ENCODE measurements around the gene TNRC6A.
"Not testable (repeated sequence)": the region's sequence is repeated elsewhere in the genome, so short reads cannot be mapped to it uniquely, and the experiment has no call there.

The TNRC6A gene

DNA sequence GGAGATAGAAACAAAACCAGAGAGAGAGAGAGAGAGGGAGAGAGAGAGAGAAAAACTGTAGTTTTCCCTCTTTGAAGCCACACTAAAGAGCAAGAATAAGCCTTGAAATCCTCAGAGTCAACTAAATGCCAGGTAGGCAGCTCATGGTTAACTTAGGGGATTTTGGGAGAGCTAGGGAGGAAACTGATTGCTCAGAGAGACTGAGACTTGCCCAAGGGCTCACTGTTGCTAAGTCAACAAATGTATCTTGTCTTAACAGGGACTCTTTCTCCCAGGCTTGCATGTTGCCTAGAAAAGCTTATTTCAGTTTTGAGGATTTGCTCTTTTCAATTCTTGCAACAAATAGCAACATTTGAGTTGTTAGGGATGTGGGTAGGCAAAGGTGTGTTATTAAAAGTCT lies 111.8 kb downstream of the TNRC6A start:
- H3K4me3 ChIP-seq (ENCODE audit: low read depth, low read length), result no peak overlapping the region

DNA sequence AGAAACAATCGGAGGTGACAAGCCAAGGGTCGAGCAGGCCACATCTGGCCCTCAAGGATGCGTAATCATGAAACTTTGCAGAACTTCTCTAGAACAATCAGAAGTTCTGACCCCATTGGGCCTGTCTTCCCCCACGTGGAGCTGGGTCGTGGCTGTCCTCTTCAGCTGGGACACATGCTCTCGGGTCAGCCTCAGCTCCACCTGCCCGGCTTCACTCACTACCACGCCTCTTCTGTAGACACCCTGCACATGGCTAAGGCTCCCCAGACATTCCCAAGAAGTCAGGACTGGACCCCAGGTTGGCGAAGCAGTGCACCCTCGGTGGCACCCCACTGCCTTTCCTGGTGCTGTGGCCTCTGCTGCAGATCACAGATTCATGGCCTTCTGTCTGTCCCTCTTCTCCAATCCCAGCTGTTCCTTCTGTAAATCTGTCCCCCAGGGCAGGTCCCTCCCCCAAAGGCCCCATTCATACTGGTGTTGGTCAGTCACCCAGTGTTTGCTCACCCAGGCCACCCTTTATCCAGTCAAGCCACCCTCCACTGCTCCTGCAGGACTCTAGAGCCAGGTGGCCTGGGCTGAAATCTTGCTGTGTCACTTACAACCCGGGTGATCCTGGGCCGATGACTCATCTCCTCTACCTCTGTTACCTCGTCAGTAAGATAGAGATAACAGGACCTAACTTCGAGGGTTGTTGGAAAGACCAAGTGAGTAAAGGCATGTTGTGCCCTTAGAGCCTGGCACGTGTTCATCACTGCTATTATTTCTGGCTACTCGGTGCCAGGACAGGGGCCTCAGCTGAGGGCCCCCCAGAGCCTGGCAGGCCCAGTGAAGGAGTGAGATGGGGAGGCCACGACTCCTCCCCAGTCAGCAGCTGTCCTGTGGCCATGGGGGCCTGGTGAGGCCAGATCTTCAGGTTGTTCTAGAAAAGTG lies 114.9 kb downstream of the TNRC6A start:
- no peak overlapping the region for H3K4me3 ChIP-seq (ENCODE audit: low read depth, low read length)

GRCh38 chr16:24845031-24845365 lies 115.5 kb downstream of the TNRC6A start:
- H3K4me3 ChIP-seq (ENCODE audit: low read depth, low read length), result not testable (repeated sequence)

DNA sequence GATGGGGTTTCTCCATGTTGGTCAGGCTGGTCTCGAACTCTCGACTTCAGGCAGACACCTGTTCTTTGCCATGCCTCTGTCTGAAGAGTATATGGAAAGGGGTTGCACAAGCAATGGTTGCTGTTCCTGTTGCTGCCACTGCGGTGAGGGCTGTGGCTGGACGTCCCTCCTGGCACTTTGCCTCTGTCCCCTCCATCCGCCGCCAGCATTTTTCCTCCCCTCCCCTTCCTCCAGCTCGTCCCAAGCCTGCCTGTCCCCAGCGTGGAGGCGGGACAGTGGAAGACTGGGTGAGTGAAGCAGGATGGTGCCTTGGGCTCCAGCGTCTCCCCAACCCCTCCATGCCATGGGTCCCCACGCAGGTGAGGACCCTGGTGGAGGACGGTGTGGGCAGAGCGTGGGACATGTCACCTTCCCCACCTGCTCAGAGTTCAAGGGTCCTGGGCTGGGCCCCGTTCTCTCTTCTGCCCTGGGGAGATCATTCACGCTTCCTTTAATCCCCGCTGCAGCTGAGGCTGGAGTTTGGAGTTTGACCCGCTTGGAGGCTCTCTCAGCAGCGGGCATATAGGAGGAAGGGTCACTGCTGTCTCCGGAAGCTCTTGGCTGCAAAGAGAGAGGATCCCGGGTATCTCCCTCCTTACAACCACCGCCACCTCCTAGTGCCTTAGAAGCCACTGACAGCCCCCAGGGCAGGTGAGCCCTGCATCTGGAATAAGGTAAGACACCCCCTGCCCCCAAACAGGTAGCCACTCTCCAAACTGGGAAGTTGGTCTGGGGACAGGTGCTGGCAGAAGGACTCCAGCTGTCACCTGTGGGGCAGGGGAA lies 116.5 kb downstream of the TNRC6A start, which contains the start of gene SLC5A11:
Gene SLC5A11, plus strand, starts transcription at position 238 of the 822 bp plus-strand sequence. CDS start 12,681 bp downstream, outside the sequence.
- no peak within 1 kb of the TSS for H3K4me3 ChIP-seq (ENCODE audit: low read depth, low read length)

GRCh38 chr16:24846548-24847357 lies 117.3 kb downstream of the TNRC6A start:
- H3K4me3 ChIP-seq (ENCODE audit: low read depth, low read length), result no peak overlapping the region

DNA sequence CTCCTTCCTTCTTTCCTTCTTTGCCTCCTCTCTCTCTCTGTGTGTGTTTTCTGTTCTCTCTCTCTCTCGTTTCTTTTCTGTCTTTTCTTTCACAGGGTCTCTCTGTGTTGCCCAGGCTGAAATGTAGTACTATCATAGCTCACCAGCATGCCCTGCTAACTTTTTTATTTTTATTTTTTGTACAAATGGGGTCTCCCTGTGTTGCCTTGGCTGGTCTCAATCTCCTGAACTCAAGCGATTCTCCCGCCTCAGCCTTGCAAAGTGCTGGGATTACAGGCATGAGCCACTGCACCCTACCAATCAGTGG lies 117.9 kb downstream of the TNRC6A start:
- H3K4me3 ChIP-seq (ENCODE audit: low read depth, low read length), result no peak overlapping the region

DNA sequence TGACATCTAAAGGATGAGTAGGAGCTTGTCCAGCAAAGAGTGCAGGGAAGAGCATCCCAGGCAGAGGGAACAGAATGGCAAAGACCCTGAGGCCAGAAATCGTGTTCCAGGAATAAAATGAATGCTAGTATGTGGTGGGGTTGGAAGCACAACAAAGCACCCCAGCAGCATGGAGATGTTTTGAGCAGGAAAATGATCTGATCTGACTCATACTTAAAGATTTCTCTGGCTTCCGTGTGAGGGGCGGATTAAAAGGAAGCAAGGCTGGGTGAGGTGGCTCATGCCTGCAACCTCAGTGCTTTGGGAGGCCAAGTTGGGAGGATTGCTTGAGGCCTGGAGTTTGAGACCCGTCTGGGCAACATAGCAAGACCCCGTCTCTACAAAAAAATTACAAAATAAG lies 118.6 kb downstream of the TNRC6A start:
- H3K4me3 ChIP-seq (ENCODE audit: low read depth, low read length), result no peak overlapping the region

DNA sequence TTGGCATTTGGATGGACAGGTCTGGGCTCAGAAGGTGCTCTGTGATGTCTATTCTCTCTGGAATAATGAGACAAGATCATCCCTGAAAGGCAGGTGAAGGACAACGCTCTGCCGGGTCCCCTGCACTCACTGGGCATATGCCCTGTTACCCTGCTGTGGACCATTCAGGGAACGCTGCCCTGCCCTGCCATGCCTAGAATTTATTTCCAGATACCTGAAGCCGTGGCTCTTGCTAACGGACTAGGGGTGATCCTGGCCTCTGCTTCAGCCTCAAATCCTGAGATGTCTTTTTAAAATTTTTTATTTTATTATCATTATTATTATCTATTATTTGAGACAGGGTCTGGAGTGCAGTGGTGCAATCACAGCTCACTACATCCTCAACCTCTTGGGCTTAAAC lies 120.2 kb downstream of the TNRC6A start:
- H3K4me3 ChIP-seq (ENCODE audit: low read depth, low read length), result no peak overlapping the region

GRCh38 chr16:24850289-24850938 lies 121.0 kb downstream of the TNRC6A start:
- no peak overlapping the region for H3K4me3 ChIP-seq (ENCODE audit: low read depth, low read length)

GRCh38 chr16:24851700-24852099 lies 122.2 kb downstream of the TNRC6A start:
- no peak overlapping the region for H3K4me3 ChIP-seq (ENCODE audit: low read depth, low read length)

DNA sequence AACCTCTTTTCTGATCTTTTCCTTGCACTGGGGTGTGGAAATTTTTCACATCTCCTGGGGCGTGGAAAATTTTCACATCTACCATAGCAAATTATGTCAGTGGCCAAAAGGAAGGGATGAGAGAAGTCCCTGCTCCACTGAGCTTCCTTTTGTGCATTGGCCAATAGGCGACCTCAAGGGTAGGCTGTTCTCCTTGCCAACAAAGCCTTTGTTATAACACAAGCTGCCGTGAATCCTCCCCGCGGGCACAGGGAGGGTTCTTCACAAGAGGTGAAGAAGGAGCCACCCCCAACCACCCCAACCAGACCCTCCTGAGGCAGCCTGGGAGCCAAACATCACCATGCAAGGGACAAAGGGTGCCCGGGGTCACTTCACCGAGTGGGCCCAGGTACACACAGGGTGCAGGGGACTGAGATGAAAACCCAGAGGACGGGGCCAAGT lies 122.8 kb downstream of the TNRC6A start:
- H3K4me3 ChIP-seq (ENCODE audit: low read depth, low read length), result no peak overlapping the region

DNA sequence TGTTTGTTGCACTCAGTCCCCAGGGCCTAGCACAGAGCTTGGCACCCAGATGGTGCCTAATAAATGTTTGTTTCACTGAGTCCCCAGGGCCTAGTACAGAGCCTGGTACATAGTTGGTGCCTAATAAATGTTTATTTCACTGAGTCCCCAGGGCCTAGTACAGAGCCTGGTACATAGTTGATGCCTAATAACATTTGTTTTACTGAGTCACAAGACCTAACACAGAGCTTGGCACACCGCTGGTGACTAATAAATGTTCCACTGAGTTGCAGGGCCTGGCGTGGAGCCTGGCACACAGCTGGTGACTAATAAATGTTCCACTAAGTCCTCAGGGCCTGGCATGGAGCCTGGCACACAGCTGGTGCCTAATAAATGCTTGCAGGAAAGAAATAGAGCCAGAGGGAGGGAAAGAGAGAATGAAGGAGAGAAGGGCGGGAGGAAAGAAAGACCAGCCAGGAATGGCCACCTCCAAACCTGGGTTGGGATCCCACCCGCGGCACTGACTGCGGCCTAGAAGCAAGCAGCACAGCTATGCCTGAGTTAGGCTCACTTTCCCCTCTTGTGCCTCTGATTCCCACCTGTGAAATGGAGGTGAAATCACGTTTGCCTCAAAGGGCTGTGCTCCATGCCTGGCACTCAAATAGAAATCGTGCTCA lies 123.8 kb downstream of the TNRC6A start:
- H3K4me3 ChIP-seq (ENCODE audit: low read depth, low read length), result no peak overlapping the region

DNA sequence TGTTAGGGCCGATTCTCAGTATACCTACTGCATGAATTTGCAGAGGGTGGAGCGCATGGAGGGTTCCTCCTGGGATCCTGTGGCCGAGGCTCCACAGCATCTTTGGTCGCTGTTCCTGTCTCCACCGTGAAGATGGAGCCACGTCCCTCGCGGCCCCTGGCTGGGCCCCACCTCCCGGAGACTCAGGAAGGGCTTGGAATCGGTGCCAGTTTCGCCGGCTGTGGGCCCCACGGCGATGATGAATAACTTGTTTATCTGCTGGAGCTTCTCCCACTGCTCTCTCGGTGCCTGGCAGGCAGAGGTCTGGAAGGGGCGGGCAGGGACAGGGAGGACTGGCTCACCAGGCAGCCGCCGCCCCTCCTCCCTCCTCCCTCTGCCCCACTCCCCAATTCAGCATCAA lies 124.4 kb downstream of the TNRC6A start:
- H3K4me3 ChIP-seq (ENCODE audit: low read depth, low read length), result no peak overlapping the region

GRCh38 chr16:24854607-24855171 lies 125.2 kb downstream of the TNRC6A start:
- no peak overlapping the region for H3K4me3 ChIP-seq (ENCODE audit: low read depth, low read length)

DNA sequence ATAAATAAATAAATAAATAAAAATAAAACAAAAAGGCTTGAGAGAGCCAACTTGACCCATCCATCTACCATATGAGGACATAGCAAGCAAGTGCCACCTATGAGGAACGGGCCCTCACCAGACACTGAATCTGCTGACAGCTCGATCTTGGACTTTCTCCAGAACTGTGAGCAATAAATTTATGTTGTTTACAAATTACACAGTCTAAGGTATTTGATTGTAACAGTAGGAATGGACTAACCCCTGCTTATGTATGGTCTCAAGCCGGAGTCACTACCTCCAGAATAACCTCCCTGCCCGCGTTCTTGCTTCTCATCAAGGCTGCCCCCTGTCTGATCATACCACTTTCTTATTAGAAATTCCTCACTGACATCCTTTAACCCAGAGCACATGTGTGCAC lies 126.2 kb downstream of the TNRC6A start:
- no peak overlapping the region for H3K4me3 ChIP-seq (ENCODE audit: low read depth, low read length)

DNA sequence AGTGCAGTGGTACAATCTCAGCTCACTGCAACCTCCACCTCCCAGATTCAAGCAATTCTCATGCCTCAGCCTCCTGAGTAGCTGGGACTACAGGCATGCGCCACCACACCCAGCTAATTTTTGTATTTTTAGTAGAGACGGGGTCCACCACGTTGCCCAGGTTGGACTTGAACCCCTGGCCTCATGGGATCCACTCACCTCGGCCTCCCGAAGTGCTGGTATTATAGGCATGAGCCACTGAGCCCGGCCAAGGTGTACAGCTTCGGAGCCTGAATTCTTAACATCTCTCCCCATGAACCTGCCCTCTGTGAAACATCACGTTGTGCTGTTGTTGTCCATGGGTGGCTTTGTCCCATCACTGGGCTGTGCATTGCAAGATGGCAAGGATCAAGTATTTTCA lies 127.4 kb downstream of the TNRC6A start:
- not testable (repeated sequence) for H3K4me3 ChIP-seq (ENCODE audit: low read depth, low read length)

DNA sequence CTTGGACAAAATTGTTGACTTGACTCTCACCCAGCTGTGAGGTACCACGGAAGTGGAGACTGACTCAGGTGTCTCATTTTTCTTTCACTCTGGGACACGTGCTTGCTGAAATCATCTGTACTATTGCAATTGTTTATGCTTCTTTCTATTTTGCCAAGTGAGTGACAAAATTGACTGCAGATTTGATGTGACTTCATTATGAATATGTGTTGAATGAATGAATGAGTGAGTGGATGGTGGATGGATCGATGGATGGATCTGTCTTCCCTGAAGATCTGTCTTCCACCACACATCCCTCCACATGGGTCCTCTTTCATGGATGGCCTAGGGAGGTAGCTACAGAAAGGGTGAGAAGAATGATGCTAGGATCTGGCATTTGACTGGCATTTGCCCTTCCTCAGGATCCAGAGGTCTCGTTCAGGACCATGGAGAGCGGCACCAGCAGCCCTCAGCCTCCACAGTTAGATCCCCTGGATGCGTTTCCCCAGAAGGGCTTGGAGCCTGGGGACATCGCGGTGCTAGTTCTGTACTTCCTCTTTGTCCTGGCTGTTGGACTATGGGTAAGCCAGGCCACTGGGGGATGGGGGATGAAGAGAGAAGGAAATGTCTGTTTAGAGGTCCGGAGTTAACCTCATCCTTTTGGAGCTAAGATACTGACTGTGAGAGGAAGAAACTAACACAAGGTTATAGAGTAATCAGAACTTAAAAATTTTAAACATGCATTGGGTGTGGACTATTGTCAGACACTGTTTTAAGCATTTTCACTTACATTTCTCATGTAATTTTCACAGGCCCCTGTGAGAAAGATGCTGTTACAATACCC lies 129.0 kb downstream of the TNRC6A start:
- H3K4me3 ChIP-seq (ENCODE audit: low read depth, low read length), result no peak overlapping the region

DNA sequence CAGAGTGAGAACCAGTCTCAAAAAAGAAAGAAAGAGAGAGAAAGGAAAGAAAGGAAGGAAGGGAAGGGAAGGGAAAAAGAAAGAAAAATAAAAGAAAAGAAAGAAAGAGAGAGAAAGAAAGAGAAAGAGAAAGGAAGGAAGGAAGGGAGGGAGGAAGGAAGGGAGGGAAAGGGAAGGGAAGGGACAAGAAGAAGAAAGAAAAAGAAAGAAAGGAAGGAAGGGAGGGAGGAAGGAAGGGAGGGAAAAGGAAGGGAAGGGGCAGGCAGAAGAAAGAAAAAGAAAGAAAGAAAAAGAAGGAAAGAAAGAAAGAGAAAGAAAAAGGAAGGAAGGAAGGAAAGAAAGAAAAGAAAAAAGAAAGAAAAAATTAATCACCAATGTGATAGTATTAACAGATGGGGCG lies 132.0 kb downstream of the TNRC6A start:
- no peak overlapping the region for H3K4me3 ChIP-seq (ENCODE audit: low read depth, low read length)

Measured in iPS-11a (cell line).